HG03103 (cell line): Measurements from ENCODE around the gene CDH13.

ENCODE experiments used
- ATAC-seq: cut with Tn5 transposase; IDR thresholded peaks from one replicate; pipeline ENCODE4 v1.9.1; 2021; ENCODE audit warnings: low read depth; ENCODE audit not compliant: unreplicated experiment

CDH13 gene

DNA sequence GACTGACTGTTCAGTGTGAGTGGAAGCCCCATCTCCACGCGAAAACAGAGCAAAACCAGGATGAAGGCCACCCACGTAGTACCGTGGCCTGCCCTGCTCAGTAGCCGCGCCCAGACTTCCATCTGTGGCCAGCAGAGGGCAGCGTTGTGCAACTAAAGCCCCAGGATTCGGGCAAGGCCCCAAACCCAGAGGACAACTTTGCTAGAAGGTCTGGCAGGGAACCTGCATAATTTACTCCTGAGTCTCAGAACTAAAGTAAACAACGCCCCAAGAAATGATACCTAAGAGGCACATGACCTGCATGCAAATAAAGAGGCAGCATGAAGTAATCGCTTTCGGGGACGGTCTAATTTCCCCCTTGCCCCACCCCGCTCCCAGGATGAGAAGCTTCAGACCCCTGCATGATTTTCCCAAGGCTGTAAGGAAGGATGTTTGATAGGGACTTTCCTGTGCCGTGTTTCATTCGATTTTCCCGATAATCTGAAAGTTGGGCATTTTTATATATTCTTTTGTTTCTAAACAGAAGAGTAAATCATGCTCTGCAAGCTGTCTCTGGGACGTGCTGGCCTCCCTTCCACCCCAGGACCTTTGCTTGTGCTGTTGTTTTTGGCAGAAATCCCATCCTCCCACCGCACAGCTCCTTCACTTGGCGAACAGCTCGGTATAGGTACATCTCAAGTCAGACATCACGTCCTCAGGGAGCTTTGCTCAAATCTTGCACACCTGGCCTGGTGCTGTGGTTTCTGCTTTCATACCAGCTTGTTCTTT, 1199.6 kb downstream of the CDH13 start:
- ATAC-seq, result no peak

DNA sequence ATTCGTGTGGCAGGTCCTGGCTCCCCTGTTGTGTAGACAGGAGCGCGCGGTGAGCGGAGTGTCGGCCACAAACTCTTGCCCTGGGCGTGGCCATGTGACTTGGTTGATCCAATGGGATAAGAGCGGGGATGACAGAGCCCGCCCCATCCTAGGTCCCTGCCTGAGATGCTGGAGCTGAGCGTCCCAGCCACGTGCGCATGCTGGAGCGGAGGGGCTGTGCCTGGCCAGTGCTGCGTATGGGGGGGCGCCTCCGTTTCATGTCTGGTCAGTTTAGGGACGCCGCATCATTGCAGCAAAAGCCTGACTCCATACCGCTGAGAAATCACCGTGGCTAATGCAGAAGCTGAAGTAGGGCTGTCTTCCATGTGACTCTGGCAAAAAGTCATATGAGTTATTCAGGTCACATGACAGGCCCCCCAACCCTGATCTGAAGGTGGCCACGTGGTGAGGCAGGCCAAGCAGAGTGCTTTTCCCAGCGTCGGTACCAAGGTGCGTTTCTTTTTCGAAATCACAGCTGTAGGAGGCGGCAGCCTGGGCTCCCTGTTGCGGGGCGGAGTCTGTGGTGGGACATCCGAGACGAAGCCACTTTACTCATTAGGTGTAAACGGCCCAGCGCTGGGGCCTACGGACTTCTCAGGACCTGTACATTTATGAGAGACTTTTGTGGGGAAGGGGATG, 1203.5 kb downstream of the CDH13 start:
- ATAC-seq, result no peak

DNA sequence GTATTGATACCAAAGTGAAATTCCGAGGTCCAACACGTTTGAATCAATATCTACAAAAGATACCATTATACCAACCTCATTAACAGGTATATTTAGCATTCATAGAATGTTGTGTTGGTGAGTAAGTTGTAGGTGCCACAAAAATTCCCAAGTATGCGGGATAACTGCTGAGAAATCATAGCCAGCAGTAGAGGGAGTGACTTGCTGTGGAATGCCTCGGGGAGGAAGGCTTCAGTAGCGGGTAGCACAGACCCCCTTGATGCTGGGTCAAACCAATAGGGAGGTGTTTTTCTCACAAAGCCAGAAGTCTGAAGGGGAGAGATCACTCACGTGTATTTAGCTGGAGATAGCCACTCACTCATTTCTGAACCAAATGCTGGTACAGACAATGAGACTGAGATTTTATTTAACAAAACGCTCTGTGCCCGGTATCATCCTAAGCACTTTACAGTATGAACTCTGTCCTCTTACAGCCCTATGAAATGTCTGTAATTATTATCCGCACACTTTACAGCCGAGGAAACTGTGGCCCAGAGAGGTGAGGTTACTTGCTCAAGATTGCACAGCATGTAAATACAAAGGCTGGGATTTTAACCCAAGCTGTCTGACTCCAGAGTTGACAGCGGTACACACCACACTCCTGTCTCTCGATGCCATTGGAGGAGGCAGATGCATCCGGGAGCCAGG, 1204.1 kb downstream of the CDH13 start:
- ATAC-seq, result no peak

DNA sequence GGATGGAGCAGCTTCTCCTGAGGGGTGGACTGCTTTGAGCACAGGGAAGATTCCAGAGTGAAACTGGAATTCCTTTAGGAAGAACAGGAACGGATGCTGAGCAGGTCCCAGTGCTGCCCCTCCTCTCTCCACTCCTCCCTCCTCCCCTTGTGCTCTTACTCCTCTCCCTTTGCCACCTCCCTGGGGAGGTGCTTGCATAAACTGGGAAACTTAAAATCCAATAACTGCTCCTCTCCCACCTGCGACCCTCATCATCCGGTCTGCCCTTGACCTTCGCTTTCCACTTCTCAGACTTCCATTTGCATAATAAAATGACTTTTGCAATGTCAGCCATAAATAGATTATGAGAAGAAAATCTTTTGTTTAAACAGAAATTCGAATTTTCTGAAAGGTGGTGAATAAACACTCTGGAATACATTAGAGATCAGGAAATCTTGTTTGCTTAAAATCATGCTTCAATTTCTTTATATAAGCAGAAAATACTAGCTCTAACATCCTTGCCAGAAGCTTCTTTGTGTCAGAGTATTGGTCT, 1204.8 kb downstream of the CDH13 start:
- ATAC-seq, result no peak

DNA sequence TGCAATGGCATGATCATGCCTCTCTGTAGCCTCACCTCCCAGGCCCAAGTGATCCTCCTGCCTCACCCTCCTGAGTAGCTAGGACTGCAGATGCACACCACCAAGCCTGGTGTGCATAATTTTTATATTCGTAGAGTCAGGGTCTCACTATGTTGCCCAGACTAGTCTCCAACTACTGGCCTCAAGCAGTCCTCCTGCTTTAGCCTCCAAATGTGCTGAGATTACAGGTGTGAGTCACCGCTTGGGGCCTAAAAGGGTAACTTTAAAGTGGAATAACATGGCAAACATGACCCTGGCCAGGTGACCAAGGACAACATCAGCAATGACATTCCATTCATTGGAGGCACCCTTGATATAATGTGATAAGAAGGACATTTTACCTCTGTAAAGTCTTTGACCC, 1207.2 kb downstream of the CDH13 start:
- ATAC-seq, result no peak

DNA sequence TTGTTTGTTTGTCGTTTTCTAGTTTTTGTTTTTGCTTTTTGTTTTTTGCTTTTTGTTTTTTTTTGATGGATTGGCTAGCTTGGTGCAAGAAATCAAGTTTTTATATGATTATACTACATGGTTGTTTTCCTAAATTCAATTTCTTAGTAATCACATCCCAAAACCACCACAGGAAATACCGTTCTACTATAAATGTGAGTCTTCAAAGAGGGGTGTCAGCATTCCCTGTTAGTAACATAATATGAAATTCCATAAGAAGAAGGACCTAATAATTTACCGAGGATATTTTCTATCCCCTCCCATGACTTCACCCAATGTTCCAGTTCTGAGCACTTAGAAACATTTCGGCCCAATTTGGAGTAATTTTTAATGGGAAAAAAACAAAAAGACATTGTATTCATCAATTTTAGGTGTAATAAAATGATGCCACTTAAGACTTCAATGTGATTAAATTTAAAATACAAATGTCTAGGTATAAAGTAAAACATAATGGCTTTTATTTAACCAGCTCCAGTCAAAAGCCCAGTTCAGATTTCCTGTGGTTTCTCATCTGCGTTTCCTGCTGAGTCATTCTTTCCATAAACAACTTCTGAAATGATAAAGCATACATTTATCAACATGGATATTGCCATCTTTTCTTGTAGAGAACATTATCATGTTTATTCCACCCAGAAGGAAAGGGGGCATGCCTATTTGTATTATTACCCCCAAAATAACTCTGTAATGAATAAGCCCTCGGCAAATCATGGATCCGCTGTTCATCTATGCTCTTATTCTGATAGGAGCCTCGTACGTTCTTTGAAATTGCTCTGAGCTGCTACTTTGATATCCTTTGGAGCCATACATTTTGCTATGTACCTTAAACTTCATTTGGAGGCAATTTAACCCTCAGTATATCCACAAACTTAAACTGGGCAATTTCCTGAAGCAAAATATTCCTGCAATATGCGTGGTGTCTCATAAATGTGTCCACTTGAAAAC, 1209.1 kb downstream of the CDH13 start:
- no peak for ATAC-seq

DNA sequence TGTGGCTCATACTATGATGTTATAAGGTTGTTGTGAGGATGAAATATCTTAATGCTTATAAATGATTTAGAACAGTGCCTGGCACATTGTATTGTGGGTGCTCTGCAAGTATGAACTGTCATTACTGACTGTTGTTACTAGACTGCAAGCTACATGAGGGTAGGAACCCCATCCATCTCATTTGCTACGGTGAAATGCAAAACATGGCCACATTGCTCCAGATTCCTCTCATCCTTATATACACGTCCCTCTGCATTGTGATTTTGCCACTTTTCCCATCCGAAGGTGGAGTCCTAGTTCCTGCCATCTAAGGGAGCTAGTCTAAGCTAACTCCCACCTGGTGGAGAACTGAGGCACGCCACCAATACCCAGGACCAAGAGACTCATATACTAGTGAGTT, 1210.8 kb downstream of the CDH13 start:
- ATAC-seq, result no peak

DNA sequence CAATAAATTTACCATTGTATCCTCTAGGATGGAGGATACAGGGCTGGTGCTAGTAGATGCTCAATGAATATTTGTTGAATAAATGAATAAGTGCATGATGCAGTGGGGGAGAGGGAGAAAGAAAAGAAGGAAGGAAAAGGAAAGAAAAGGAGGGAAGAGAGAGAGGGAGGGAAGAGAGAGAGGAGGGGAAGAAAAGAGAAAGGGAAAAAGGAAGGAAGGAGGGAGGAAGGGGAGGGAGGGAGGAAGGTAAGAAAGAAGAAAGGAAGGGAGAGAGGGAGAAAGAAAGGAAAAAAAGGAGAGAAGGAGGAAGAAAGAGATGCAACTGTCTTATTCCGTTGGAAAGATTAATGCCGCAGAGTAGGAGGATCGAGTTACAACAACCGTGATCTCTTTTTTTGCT, 1211.4 kb downstream of the CDH13 start:
- no peak for ATAC-seq

DNA sequence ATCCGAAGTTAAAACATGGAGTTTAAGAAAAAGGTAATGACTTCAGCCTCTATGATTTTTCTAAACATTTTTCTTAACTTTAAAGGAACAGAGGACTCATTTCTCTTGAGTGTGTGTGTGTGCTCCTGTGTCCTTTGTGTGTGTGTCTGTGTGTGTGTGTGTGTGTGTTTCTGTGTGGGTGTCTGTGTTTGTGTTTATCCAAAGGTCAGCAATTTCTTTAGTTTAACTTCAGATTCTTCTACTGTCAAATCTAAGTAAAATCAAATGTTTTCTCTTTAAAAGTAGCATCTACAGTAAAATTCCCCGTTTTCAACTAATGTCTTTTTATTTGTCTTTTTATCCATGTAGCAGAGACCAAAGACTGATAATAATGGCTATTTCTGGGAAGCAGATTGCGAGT, 1212.8 kb downstream of the CDH13 start:
- no peak for ATAC-seq

DNA sequence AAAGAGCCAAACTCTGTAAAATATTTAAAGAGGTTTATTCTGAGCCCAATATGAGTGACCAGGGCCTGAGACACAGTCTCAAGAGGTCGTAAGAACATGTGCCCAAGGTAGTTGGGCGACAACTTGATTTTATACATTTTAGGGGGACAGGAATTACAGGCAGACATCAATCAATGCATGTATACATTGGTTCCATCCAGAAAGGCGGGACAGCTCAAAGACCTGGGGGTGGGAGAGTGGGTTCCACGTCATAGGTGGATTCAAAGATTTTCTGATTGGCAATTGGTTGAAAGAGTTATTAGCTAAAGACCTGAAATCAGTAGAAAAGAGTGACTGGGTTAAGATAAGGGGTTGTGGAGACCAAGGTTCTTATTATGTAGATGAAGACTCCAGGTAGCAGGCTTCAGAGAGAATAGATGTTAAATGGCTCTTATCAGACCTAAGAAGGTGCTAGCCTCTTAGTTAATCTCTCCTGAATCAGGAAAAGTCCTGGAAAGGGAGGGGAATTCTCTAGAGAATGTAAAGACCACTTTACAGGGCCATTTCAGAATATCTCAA, 1213.4 kb downstream of the CDH13 start:
- ATAC-seq, result no peak

DNA sequence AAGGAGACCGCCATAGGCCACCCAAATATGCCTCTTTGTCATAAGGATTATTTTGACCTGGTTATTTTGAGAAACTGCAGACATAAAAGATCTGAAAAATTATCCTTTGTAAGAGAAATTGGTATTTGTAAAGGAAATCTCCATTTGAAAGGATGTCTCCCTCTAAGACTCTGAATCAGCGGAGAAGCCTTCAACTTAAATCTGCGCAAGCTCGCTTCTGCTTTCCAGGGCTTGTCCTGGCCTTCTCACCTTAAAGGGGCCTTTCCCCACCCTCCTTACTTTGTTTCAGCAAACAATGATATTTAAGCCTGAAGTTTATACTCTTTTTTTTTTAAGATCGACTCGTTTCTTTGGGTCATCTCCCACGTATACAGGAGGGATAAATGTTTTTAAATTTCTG, 1215.5 kb downstream of the CDH13 start:
- ATAC-seq, result no peak

DNA sequence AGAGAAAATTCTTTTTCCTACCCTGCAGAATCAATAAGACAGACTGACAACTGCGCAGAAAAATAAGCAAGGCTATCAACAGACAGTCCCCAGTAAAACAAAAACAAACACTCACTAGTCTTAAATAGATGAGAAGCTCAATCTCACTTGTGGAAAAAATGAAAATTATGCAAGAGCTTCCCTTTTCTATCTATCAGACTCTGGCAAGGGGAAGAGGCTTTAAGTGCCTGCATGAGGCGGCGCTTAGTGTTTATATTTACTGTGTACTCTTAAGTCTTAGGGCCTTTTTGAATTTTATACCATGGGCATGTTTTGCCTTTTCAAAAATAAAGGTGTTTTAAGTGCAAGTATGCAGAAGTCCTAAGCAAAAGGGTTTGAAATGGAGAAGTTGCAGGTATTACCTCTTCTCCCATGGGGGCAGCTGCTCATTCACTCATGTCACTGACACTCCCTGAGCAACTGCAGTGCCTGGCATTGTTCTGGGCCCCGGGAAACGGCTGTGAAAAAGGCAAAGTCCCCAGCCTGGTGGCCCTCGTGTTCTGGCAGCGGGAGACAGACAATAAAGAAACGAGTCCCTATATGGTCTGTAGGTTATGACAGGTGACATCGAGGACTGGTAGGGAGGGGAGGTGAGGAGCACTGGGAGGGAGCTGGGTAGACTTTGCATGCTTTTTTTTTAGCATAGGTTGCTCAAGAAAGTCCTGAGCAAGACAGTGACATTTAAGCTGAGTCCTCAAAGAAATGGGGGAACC, 1216.2 kb downstream of the CDH13 start:
- ATAC-seq, result no peak

DNA sequence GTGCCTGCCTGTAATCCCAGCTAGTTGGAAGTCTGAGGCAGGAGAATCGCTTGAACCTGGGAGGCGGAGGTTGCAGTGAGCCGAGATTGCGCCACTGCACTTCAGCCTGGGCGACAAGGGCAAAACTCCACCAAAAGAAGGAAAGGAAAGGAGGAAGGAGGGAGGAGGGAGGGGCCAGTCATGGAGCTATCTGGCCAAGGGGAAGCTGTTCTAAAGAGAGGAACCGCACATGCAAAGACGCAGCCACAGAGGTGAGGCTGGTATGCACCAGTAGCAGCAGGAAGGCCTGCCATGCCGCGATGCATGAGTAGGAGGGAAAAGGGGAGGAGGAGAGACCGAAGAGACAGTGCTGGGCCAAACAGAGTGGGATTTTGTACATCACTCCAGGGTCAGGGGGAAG, 1216.9 kb downstream of the CDH13 start:
- no peak for ATAC-seq

DNA sequence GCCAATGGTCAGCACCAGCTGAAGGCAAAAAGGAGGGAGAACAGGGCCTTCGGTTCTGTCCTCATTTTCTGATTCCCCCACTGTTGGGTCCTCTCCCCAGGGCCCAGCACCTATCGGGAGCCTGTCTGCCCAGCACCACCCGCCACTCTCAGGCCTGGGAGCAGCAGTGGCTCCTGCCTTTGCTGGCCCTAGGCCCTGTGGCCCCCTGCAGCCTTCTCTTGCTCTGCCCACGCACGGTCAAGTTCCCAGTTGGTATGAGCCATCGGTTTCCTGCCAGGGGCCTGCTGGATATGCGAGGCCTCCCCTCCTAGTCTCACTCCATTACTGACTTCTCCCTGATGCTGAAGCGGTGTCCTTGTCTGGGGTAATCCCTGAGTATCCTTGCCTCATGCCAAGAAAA, 1218.5 kb downstream of the CDH13 start:
- no peak for ATAC-seq

DNA sequence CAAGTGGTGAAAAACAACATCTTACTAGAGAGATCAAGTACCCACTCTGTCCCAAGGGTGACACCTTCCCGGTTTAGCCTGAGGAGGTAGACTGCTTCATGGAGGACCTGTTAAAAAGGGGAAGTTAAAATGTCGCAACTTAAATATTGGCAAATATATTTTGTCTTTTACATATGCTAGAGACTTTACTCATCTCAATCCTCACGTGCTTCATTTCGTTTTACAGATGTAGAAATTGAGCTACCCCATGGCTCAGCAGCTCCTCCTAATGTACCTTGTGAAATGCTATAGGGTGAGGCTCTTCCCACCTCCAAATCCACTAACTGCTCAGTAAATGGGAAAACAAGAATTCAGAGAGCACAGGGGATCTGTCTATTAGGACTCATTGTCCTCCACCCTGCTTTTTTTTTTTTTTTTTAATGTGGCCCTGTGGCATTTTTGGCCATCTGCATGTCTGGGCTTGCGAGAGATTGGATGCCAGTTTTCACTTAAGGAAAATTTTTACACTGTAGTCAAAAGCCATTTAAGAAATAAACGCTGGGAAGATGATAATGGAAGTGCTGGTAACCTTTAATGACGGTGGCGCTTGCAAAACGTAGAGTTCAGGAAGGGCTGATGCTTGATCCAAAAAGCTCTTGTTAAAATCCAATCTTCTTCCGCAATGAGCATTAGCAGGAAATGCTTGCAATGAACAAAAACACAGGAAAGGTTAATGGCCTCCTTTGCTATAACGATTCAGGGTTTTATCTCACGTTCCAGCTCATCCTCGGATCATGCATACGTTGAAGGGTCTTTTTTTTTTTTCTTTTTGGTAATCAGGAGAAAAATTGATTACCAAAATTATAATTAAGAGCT, 1220.8 kb downstream of the CDH13 start:
- ATAC-seq, result no peak

DNA sequence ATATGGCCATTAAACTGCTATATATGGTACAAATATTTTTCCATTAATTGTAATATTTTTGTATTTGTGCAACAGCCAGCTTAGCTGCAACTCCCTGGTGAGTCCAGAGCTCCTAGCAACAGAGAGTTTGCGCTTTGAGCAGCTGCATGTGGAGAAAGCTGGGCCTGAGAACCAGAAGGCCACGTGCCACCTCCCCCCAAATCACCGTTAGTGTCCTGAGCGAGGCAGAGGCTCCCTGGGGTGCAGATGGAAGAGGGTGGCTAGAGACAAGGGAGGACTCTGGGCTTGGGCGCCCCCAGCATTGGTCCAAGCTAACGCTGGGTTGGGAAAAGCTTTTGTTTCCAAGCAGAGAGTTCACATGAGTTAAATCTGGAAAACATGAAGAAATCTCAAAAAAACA, 1222.7 kb downstream of the CDH13 start:
- ATAC-seq, result no peak
